Smooth muscle cell (in vitro differentiated cells): ENCODE results near the gene TSHZ2. TPM values are rescaled to one million over a fixed set of nuclear protein-coding genes. Genes with fewer than 3 reads are reported as not detected.

Source experiments
- DNase-seq: peaks from one replicate; lab custom pipeline; 2025; ENCODE audit not compliant: unreplicated experiment; lab: John Stamatoyannopoulos, UW
- H2AFZ ChIP-seq: fragments of 200-600 bp; sonication (generic); 2 replicates; pipeline ENCODE4 v1.6.0; 2016; ENCODE audit warnings: antibody characterized with exemption, low read depth, mild to moderate bottlenecking
- H3F3A ChIP-seq: fragments of 200-600 bp; sonication (generic); 2 replicates; pipeline ENCODE4 v1.6.0; 2017; ENCODE audit warnings: antibody characterized with exemption, low read depth
- H3K27ac ChIP-seq: fragments of 200-600 bp; sonication (generic); 2 replicates; pipeline ENCODE4 v1.5.1; 2016; ENCODE audit warnings: low read depth, mild to moderate bottlenecking
- H3K27me3 ChIP-seq: fragments of 200-600 bp; sonication (generic); 2 replicates; pipeline ENCODE4 v1.6.1; 2016; ENCODE audit warnings: low read depth, mild to moderate bottlenecking
- H3K36me3 ChIP-seq: fragments of 200-600 bp; sonication (generic); 2 replicates; pipeline ENCODE4 v1.5.1; 2016; ENCODE audit warnings: low read depth
- H3K4me1 ChIP-seq: fragments of 200-600 bp; sonication (generic); 2 replicates; pipeline ENCODE4 v1.5.1; 2016; ENCODE audit warnings: low read depth
- H3K4me2 ChIP-seq: fragments of 200-600 bp; sonication (generic); 2 replicates; pipeline ENCODE4 v1.6.0; 2016; ENCODE audit warnings: mild to moderate bottlenecking
- H3K4me3 ChIP-seq: fragments of 200-600 bp; sonication (generic); 2 replicates; pipeline ENCODE4 v1.5.1; 2016; ENCODE audit warnings: mild to moderate bottlenecking
- H3K79me2 ChIP-seq: fragments of 200-600 bp; sonication (generic); 2 replicates; pipeline ENCODE4 v1.6.0; 2016; ENCODE audit warnings: low read depth, mild to moderate bottlenecking
- H3K9ac ChIP-seq: fragments of 200-600 bp; sonication (generic); 2 replicates; pipeline ENCODE4 v1.6.0; 2016; ENCODE audit warnings: low read depth
- H3K9me3 ChIP-seq: fragments of 200-600 bp; sonication (generic); replicated peaks from 2 replicates; pipeline ENCODE4 v1.5.1; 2016; ENCODE audit warnings: low read depth
- H4K20me1 ChIP-seq: fragments of 200-600 bp; sonication (generic); 2 replicates; pipeline ENCODE4 v1.6.0; 2016; ENCODE audit warnings: low read depth
- CTCF ChIP-seq: fragments of 200-600 bp; sonication (generic); IDR thresholded peaks from 2 replicates; pipeline ENCODE4 v1.5.1; 2017; ENCODE audit warnings: borderline replicate concordance, mild to moderate bottlenecking, antibody characterized with exemption; ENCODE audit not compliant: insufficient read depth, poor library complexity, severe bottlenecking
- WGBS: methylation state at CpG from one replicate; pipeline ENCODE4 v1.1.7; 2016; ENCODE audit warnings: low lambda C conversion rate; 5-methylcytosine and 5-hydroxymethylcytosine counted together
- polyA plus RNA-seq: library from polyadenylated mRNA; unstranded; fragments of >200 nt; fragmentation: Nextera tagmentation; extraction: Ambion mirVana; gene quantifications from 2 replicates; pipeline ENCODE4 v1.2.1, GENCODE V29; 2016
- total RNA-seq: library from RNA; depleted of rRNA; stranded (reverse); fragments of >200 nt; gene quantifications from 2 replicates; pipeline ENCODE4 v1.2.3, GENCODE V29; 2014

Gene TSHZ2
- total and polyA plus RNA-seq, 2 experiments from 2014 or later = 4.8 to 6.6 TPM

GRCh38 chr20:53425481-53425880 is 453.3 kb downstream of the TSHZ2 start:
- no peak overlapping the region for H3K9ac ChIP-seq
- no peaks in the 10 kb centered on the region for H3K9me3 ChIP-seq
- no peaks in the 10 kb centered on the region for H3K36me3 ChIP-seq
- no peak overlapping the region for H3K4me3 ChIP-seq
- no peaks in the 10 kb centered on the region for H3K79me2 ChIP-seq
- no peaks in the 10 kb centered on the region for H3K27me3 ChIP-seq
- no peak overlapping the region for H3K4me2 ChIP-seq
- no peaks in the 10 kb centered on the region for H3F3A ChIP-seq
- WGBS = 87% methylated on average over 4 of the region's 4 CpGs
- no peak for TF ChIP-seq CTCF
- DNase-seq = no peak
- no peaks in the 10 kb centered on the region for H3K4me1 ChIP-seq
- H2AFZ ChIP-seq = no peak overlapping the region
- no peaks in the 10 kb centered on the region for H4K20me1 ChIP-seq
- H3K27ac ChIP-seq = no peak overlapping the region

DNA sequence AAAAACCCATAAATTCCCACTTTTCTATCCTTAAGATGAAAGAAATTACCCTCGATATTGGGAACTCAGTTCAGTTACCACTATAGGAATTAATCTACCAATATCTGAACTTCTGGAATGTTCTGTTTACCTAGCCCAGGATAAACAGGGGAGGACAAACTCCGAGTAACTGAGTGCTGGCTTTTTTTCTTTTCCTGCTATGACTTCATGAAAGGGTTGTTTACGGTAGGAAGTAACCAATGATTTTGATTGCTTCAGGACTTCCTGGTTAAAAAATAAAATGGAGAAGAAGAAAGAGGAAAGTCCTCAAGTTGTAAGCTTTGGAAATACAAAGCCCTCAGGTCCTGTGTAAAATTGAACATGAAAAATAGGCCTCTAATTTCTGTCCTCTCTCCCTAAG is 453.8 kb downstream of the TSHZ2 start:
- H3F3A ChIP-seq = no peaks in the 10 kb centered on the region
- H3K27ac ChIP-seq = no peak overlapping the region
- H3K4me2 ChIP-seq = no peak overlapping the region
- no peaks in the 10 kb centered on the region for H3K27me3 ChIP-seq
- TF ChIP-seq CTCF = no peak
- 78% methylated on average over 3 of the region's 3 CpGs for WGBS
- H4K20me1 ChIP-seq = no peaks in the 10 kb centered on the region
- no peak overlapping the region for H3K4me3 ChIP-seq
- no peaks in the 10 kb centered on the region for H3K4me1 ChIP-seq
- no peak overlapping the region for H2AFZ ChIP-seq
- H3K9me3 ChIP-seq = no peaks in the 10 kb centered on the region
- no peak for DNase-seq
- H3K79me2 ChIP-seq = no peaks in the 10 kb centered on the region
- no peaks in the 10 kb centered on the region for H3K36me3 ChIP-seq
- no peak overlapping the region for H3K9ac ChIP-seq

- no peak for TF ChIP-seq CTCF
- no peak overlapping the region for H3K4me3 ChIP-seq
- no peak overlapping the region for H2AFZ ChIP-seq
- H3K79me2 ChIP-seq = no peaks in the 10 kb centered on the region
- H3K27ac ChIP-seq = no peak overlapping the region
- no peaks in the 10 kb centered on the region for H3F3A ChIP-seq
- no peak for DNase-seq
- H3K36me3 ChIP-seq = no peaks in the 10 kb centered on the region
- no peak overlapping the region for H3K4me2 ChIP-seq
- 90% methylated on average over 6 of the region's 6 CpGs for WGBS
- no peaks in the 10 kb centered on the region for H3K9me3 ChIP-seq
- H3K27me3 ChIP-seq = no peaks in the 10 kb centered on the region
- H3K9ac ChIP-seq = no peak overlapping the region
- H3K4me1 ChIP-seq = no peaks in the 10 kb centered on the region
- H4K20me1 ChIP-seq = no peaks in the 10 kb centered on the region
These were observed 454.7 kb downstream of the TSHZ2 start for GRCh38 chr20:53426766-53427312.

DNA sequence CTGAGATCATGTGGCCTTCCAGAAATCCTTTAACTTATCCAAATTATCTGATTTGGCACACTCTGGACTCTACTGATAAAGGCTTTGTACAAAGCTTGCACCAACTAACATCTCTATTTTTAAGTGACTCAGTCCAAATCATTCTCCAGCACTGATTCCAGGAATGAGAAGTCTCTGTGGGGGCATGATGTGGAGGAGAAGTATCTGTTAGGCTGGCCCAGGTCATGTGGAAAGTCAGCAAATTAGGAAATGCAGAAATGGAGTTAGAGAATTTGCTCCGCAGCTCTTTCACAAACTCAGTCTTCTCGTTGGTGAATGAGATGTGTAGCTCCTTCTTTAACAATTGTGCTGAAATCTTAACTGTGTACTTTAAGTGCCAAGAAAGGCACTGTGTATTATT is 455.8 kb downstream of the TSHZ2 start:
- WGBS = 98% methylated on average over 2 of the region's 2 CpGs
- no peak for DNase-seq

More for the DNA sequence above, 455.8 kb downstream of the TSHZ2 start:
- Histone ChIP-seq H3F3A (no peaks in the 10 kb centered on the region), H3K4me3 (no peak overlapping the region), H3K36me3 (peaks cover 5% of the 10 kb centered on the region), H3K4me1 (no peaks in the 10 kb centered on the region), H3K9me3 (no peaks in the 10 kb centered on the region), H4K20me1 (no peaks in the 10 kb centered on the region), H3K79me2 (no peaks in the 10 kb centered on the region), H3K4me2 (no peak overlapping the region), H3K27ac (no peak overlapping the region), H3K9ac (no peak overlapping the region), H3K27me3 (no peaks in the 10 kb centered on the region), H2AFZ (no peak overlapping the region)
- no peak for TF ChIP-seq CTCF
